Liver (tissue), 9 donors: Measurements from ENCODE around the gene NSMCE4A. TPM values are rescaled to one million over a fixed set of nuclear protein-coding genes. Genes with fewer than 3 reads are reported as not detected.

Source experiments
- DNase-seq: peaks from one replicate; pipeline ENCODE4 v3.0.0-alpha.2; 2017; ENCODE audit warnings: low spot score
- H3K27ac ChIP-seq, 2 donors: one replicate each; pipeline ENCODE4 v1.7.0; 2013; ENCODE audit warnings: inconsistent platforms in 2 of 2, low read length in 2 of 2, control low read depth in 1 of 2, low read depth in 1 of 2, mild to moderate bottlenecking in 1 of 2
- H3K27me3 ChIP-seq, 4 donors: one replicate each; pipeline versions ENCODE4 v1.6.1 to v1.7.0; 2013; ENCODE audit warnings: low read length in 3 of 4, inconsistent platforms in 1 of 4, mild to moderate bottlenecking in 1 of 4, moderate library complexity in 1 of 4; ENCODE audit not compliant: control insufficient read depth in 4 of 4, insufficient read depth in 4 of 4
- H3K36me3 ChIP-seq, 4 donors: one replicate each; pipeline versions ENCODE4 v1.6.1 to v1.7.0; 2013; ENCODE audit warnings: low read length in 3 of 4, mild to moderate bottlenecking in 3 of 4, low read depth in 1 of 4, moderate library complexity in 1 of 4; ENCODE audit not compliant: control insufficient read depth in 4 of 4, insufficient read depth in 3 of 4
- H3K4me1 ChIP-seq, 4 donors: one replicate each; pipeline versions ENCODE4 v1.6.1 to v1.7.0; 2013; ENCODE audit warnings: low read length in 3 of 4, mild to moderate bottlenecking in 3 of 4, moderate library complexity in 1 of 4; ENCODE audit not compliant: control insufficient read depth in 4 of 4, insufficient read depth in 4 of 4
- H3K4me3 ChIP-seq, 3 donors: one replicate each; pipeline versions ENCODE4 v1.6.1 to v1.7.0; 2013; ENCODE audit warnings: low read length in 3 of 3, control low read depth in 1 of 3, low read depth in 1 of 3, mild to moderate bottlenecking in 1 of 3
- H3K9ac ChIP-seq, 2 donors: one replicate each; pipeline ENCODE4 v1.7.0; 2013; ENCODE audit warnings: low read length in 2 of 2, mild to moderate bottlenecking in 2 of 2, moderate library complexity in 2 of 2, control low read depth in 1 of 2, low read depth in 1 of 2
- H3K9me3 ChIP-seq, 4 donors: one replicate each; pipeline versions ENCODE4 v1.6.1 to v1.7.0; 2013; ENCODE audit warnings: low read length in 3 of 4; ENCODE audit not compliant: control insufficient read depth in 4 of 4
- ATF3 ChIP-seq: IDR thresholded peaks from 2 replicates; pipeline ENCODE4 v1.6.1; 2016; ENCODE audit warnings: antibody characterized with exemption
- CTCF ChIP-seq: fragments of 150-350 bp; IDR thresholded peaks from 2 replicates; pipeline ENCODE4 v1.5.1; 2017; ENCODE audit warnings: improper control_type of control experiment, low read depth, low read length; ENCODE audit not compliant: missing input control
- FOXA1 ChIP-seq: IDR thresholded peaks from 2 replicates; pipeline ENCODE4 v1.6.1; 2016; ENCODE audit warnings: antibody characterized with exemption
- FOXA2 ChIP-seq: IDR thresholded peaks from 2 replicates; pipeline ENCODE4 v1.6.1; 2016; ENCODE audit warnings: antibody characterized with exemption
- GABPA ChIP-seq, 2 donors: IDR thresholded peaks in 1 of 2; conservative IDR thresholded peaks in 1 of 2; 2 replicates each; pipeline ENCODE4 v1.6.1; 2016; ENCODE audit warnings: antibody characterized with exemption in 2 of 2, mild to moderate bottlenecking in 1 of 2, moderate library complexity in 1 of 2
- HNF4A ChIP-seq, 2 donors: conservative IDR thresholded peaks; 2 replicates each; pipeline ENCODE4 v1.6.1; 2016; ENCODE audit warnings: antibody characterized with exemption in 2 of 2, mild to moderate bottlenecking in 2 of 2
- HNF4G ChIP-seq: IDR thresholded peaks from 2 replicates; pipeline ENCODE4 v1.6.1; 2016; ENCODE audit warnings: antibody characterized with exemption
- JUND ChIP-seq, 2 donors: IDR thresholded peaks; 2 replicates each; pipeline ENCODE4 v1.6.1; 2016; ENCODE audit warnings: antibody characterized with exemption in 2 of 2
- MAX ChIP-seq: IDR thresholded peaks from 2 replicates; pipeline ENCODE4 v1.6.1; 2016; ENCODE audit warnings: antibody characterized with exemption
- NR2F2 ChIP-seq: IDR thresholded peaks from 2 replicates; pipeline ENCODE4 v1.6.1; 2016; ENCODE audit warnings: antibody characterized with exemption
- REST ChIP-seq: IDR thresholded peaks from 2 replicates; pipeline ENCODE4 v1.6.1; 2016; ENCODE audit warnings: antibody characterized with exemption, mild to moderate bottlenecking
- SP1 ChIP-seq: IDR thresholded peaks from 2 replicates; pipeline ENCODE4 v1.6.1; 2018; ENCODE audit warnings: antibody characterized with exemption, mild to moderate bottlenecking
- TAF1 ChIP-seq: conservative IDR thresholded peaks from 2 replicates; pipeline ENCODE4 v1.6.1; 2016; ENCODE audit warnings: antibody characterized with exemption, mild to moderate bottlenecking
- YY1 ChIP-seq: IDR thresholded peaks from 2 replicates; pipeline ENCODE4 v1.6.1; 2016; ENCODE audit warnings: antibody characterized with exemption, mild to moderate bottlenecking
- ZBTB33 ChIP-seq: IDR thresholded peaks from 2 replicates; pipeline ENCODE4 v1.6.1; 2016; ENCODE audit warnings: antibody characterized with exemption
- WGBS: extraction: QIAGEN DNeasy Blood & Tissue Kit; methylation state at CpG from one replicate; pipeline ENCODE4 v1.1.7; 2013; 5-methylcytosine and 5-hydroxymethylcytosine counted together
- polyA plus RNA-seq, 2 donors: library from polyadenylated mRNA; stranded (reverse) in 1 of 2; unstranded in 1 of 2; fragments of 200-250 nt in 1 of 2; fragments of >200 nt in 1 of 2; fragmentation: Nextera tagmentation in 1 of 2; extraction: Ambion mirVana in 1 of 2; gene quantifications; one replicate each; pipeline versions ENCODE4 v1.2.1 to v1.2.3, GENCODE V29; 2013 to 2015
- total RNA-seq, 2 donors: library from RNA; depleted of rRNA; stranded (reverse); fragments of >200 nt; gene quantifications; one replicate each; pipeline ENCODE4 v1.2.3, GENCODE V29; 2014
- donor health status: healthy.
- donor health status: healthy.
- donor health status: healthy.
- donor health status: healthy.
- donor health status: healthy.

The NSMCE4A gene
- total and polyA plus RNA-seq, 4 donors, result 16.8 to 46.5 (median 30.8) TPM

- H3K9ac ChIP-seq, result no peak overlapping the region
- no peak overlapping the region for H3K27ac ChIP-seq
- H3K36me3 ChIP-seq, result no peaks in the 10 kb centered on the region
- H3K27me3 ChIP-seq, result no peaks in the 10 kb centered on the region
- TF ChIP-seq CTCF (no peak), HNF4G (no peak), HNF4A (conservative IDR thresholded peaks at IDR 0.05) (no peak), TAF1 (no peak)
- no peaks in the 10 kb centered on the region for H3K4me1 ChIP-seq
- DNase-seq, result no peak
- H3K4me3 ChIP-seq, result no peak overlapping the region
- no peaks in the 10 kb centered on the region for H3K9me3 ChIP-seq
- 70% methylated on average over 1 of the region's 1 CpG for WGBS
Measured at GRCh38 chr10:122001698-122002097, 26.7 kb upstream of the NSMCE4A start.

- TF ChIP-seq FOXA2 (no peak), ZBTB33 (no peak), YY1 (no peak), SP1 (no peak), TAF1 (no peak), GABPA (IDR thresholded peaks at IDR 0.05 in 1 of 2, conservative IDR thresholded peaks at IDR 0.05 in 1 of 2) (no peak), HNF4G (no peak), NR2F2 (no peak), FOXA1 (no peak), JUND (IDR thresholded peaks at IDR 0.05) (no peak)
- WGBS, result 97% methylated on average over 4 of the region's 4 CpGs
- no peak overlapping the region for H3K27ac ChIP-seq
- no peak overlapping the region for H3K4me3 ChIP-seq
- no peaks in the 10 kb centered on the region for H3K27me3 ChIP-seq
- no peak for DNase-seq
- no peaks in the 10 kb centered on the region for H3K36me3 ChIP-seq
- H3K9me3 ChIP-seq, result no peaks in the 10 kb centered on the region
- peaks cover 0 to 4% (median 0%) of the 10 kb centered on the region in 4 donors for H3K4me1 ChIP-seq
- no peak overlapping the region for H3K9ac ChIP-seq
Measured at GRCh38 chr10:121999301-121999700, 24.3 kb upstream of the NSMCE4A start.

- H3K4me1 ChIP-seq, result peaks cover 0 to 4% (median 0%) of the 10 kb centered on the region in 4 donors
Measured at GRCh38 chr10:121998462-121998861, 23.4 kb upstream of the NSMCE4A start.

More at GRCh38 chr10:121998462-121998861, 23.4 kb upstream of the NSMCE4A start:
- WGBS, result 92% methylated on average over 6 of the region's 6 CpGs
- H3K4me3 ChIP-seq, result no peak overlapping the region
- no peaks in the 10 kb centered on the region for H3K9me3 ChIP-seq
- H3K27me3 ChIP-seq, result no peaks in the 10 kb centered on the region
- TF ChIP-seq FOXA1 (no peak), TAF1 (no peak), NR2F2 (no peak), MAX (no peak), SP1 (no peak), YY1 (no peak), REST (no peak), ATF3 (no peak)
- no peaks in the 10 kb centered on the region for H3K36me3 ChIP-seq
- no peak overlapping the region for H3K9ac ChIP-seq
- DNase-seq, result no peak
- no peak overlapping the region for H3K27ac ChIP-seq
